GM12878 (cell line): Measurements from ENCODE around the gene CACNA2D1. TPM values are rescaled to one million over a fixed set of nuclear protein-coding genes. Genes with fewer than 3 reads are reported as not detected.

Source experiments
- ATAC-seq: fragments of 200-7000 bp; cut with Tn5 transposase; 3 replicates; pipeline ENCODE4 v1.9.1; 2020; ENCODE audit warnings: mild to moderate bottlenecking, moderate library complexity
- BruUV-seq: library from RNA; stranded (reverse); fragments of 400-500 nt; replicated peaks from 2 replicates; lab custom pipeline; 2021; lab: Mats Ljungman, UMichigan
- CTCF ChIA-PET: fragments of 300-600 bp; sonication (Branson Sonifier 250); formaldehyde crosslinking; extraction: SDS; loops from one replicate; lab custom pipeline; 2021; ENCODE audit warnings: inconsistent platforms; lab: Yijun Ruan, JAX
- POLR2A ChIA-PET: fragments of 350-600 bp; formaldehyde crosslinking; extraction: SDS; loops from one replicate; lab custom pipeline; 2021; ENCODE audit warnings: inconsistent platforms; lab: Charles Lee
- RAD21 ChIA-PET: fragments of 300-600 bp; sonication (Branson Sonifier 250); formaldehyde crosslinking; loops from one replicate; lab custom pipeline; 2023; ENCODE audit warnings: antibody characterized with exemption; ENCODE audit not compliant: unreplicated experiment; lab: Charles Lee
- SMC1A ChIA-PET: fragments of 300-600 bp; sonication (Branson Sonifier 250); formaldehyde crosslinking; loops from one replicate; lab custom pipeline; 2023; ENCODE audit not compliant: unreplicated experiment, uncharacterized antibody; lab: Charles Lee
- DNase-seq: peaks from one replicate; pipeline ENCODE4 v3.0.0-alpha.2; 2011; ENCODE audit warnings: low read depth, low spot score
- FAIRE-seq: peaks from 3 replicates; lab custom pipeline; 2011; peaks lifted over from hg19 to GRCh38; lab: Jason Lieb, UNC
- H2AFZ ChIP-seq: 2 replicates; pipeline ENCODE4 v1.6.0; 2011; ENCODE audit warnings: low read depth, low read length, control low read depth; ENCODE audit not compliant: control insufficient read depth
- H3K27ac ChIP-seq: 2 replicates; pipeline ENCODE4 v1.5.1; 2011; ENCODE audit warnings: control low read depth; ENCODE audit not compliant: control insufficient read depth, insufficient read depth
- H3K27me3 ChIP-seq, 2 experiments: replicated peaks in 1 of 2; 2 replicates each; pipeline versions ENCODE4 v1.6.0 to v1.6.1; 2011; ENCODE audit warnings: low read length in 1 of 2; ENCODE audit not compliant: control insufficient read depth in 2 of 2, insufficient read depth in 2 of 2
- H3K36me3 ChIP-seq, 2 experiments: 2 replicates each; pipeline ENCODE4 v1.5.1; 2011; ENCODE audit warnings: low read length in 1 of 2; ENCODE audit not compliant: control insufficient read depth in 2 of 2, insufficient read depth in 2 of 2
- H3K4me1 ChIP-seq: 2 replicates; pipeline ENCODE4 v1.6.1; 2011; ENCODE audit warnings: mild to moderate bottlenecking, low read length, moderate library complexity, mixed read lengths; ENCODE audit not compliant: control insufficient read depth, insufficient read depth
- H3K4me2 ChIP-seq: 2 replicates; pipeline ENCODE4 v1.6.0; 2011; ENCODE audit warnings: control low read depth; ENCODE audit not compliant: control insufficient read depth, insufficient read depth
- H3K4me3 ChIP-seq: fragments of 200-600 bp; sonication (generic); 2 replicates; pipeline ENCODE4 v1.5.1; 2016
- H3K79me2 ChIP-seq: 2 replicates; pipeline ENCODE4 v1.6.0; 2011; ENCODE audit warnings: low read length; ENCODE audit not compliant: control insufficient read depth, insufficient read depth
- H3K9ac ChIP-seq: 2 replicates; pipeline ENCODE4 v1.8.0; 2011; ENCODE audit warnings: low read length, control low read depth, mixed read lengths; ENCODE audit not compliant: control insufficient read depth, insufficient read depth
- H3K9me3 ChIP-seq: replicated peaks from 3 replicates; pipeline ENCODE4 v1.5.1; 2011; ENCODE audit warnings: mild to moderate bottlenecking, low read length; ENCODE audit not compliant: control insufficient read depth, insufficient read depth
- H4K20me1 ChIP-seq: 2 replicates; pipeline ENCODE4 v1.6.0; 2011; ENCODE audit not compliant: control insufficient read depth, insufficient read depth
- POU2F2 ChIP-seq: IDR thresholded peaks from 3 replicates; pipeline ENCODE4 v1.6.1; 2011; ENCODE audit warnings: low read depth, mild to moderate bottlenecking, low read length, borderline replicate concordance
- RAD51 ChIP-seq: fragments of 450-650 bp; IDR thresholded peaks from 2 replicates; pipeline ENCODE4 v1.6.1; 2016; ENCODE audit warnings: moderate library complexity, mild to moderate bottlenecking, inconsistent platforms
- WGBS: methylation state at CpG from one replicate; pipeline ENCODE4 v1.1.6; 2016; ENCODE audit warnings: low lambda C conversion rate; ENCODE audit not compliant: insufficient replicate concordance, insufficient coverage; ENCODE audit errors: missing lambda C conversion rate; 5-methylcytosine and 5-hydroxymethylcytosine counted together
- in situ Hi-C: fragments of 300-500 bp; cut with MboI; formaldehyde crosslinking; loops from 9 replicates; pipeline ENCODE4 v1.14.3; 2018; ENCODE audit warnings: mixed read lengths
- intact Hi-C: fragments of 100-400 bp; cut with micrococcal nuclease; formaldehyde crosslinking; loops from one replicate; pipeline ENCODE4 v1.14.2; 2022; ENCODE audit not compliant: unreplicated experiment
- polyA plus RNA-seq, 11 experiments: library from polyadenylated mRNA; depleted of rRNA in 4 of 11; unstranded in 6 of 11; stranded (reverse) in 5 of 11; fragments of >200 nt; fragmentation: Nextera tagmentation in 4 of 11; fragmentation: Illumina TruSeq in 1 of 11; extraction: Ambion mirVana in 4 of 11; extraction: Trizol in 1 of 11; gene quantifications; 1 replicate in 1 of 11; 2 replicates in 10 of 11; pipeline versions ENCODE4 v1.2.1 to v1.2.3, GENCODE V29; 2011 to 2016; ENCODE audit warnings: inconsistent platforms in 2 of 11, missing spikeins in 2 of 11, low read depth in 1 of 11
- total RNA-seq, 4 experiments: library from RNA; depleted of rRNA in 3 of 4; stranded (reverse); fragments of >200 nt in 3 of 4; fragmentation: Illumina TruSeq in 1 of 4; extraction: Trizol in 1 of 4; gene quantifications; 2 replicates each; pipeline versions ENCODE4 v1.2.1 to v1.2.3, GENCODE V29; 2013 to 2021
- TF ChIP-seq, protein P1 (sequence below): fragments of 450-650 bp; IDR thresholded peaks from 2 replicates; pipeline ENCODE4 v1.6.1; 2016; ENCODE audit warnings: mild to moderate bottlenecking, moderate library complexity, borderline replicate concordance

Gene CACNA2D1
- total and polyA plus RNA-seq, 10 of the 15 experiments (the other 5 are each of a cell fraction or from before 2014, with no cell fraction given) = 0.14 to 14.8 (median 0.97) TPM

GRCh38 chr7:82263920-82264782, 179.4 kb downstream of the CACNA2D1 start (continued):
- TF ChIP-seq, protein P1, sequence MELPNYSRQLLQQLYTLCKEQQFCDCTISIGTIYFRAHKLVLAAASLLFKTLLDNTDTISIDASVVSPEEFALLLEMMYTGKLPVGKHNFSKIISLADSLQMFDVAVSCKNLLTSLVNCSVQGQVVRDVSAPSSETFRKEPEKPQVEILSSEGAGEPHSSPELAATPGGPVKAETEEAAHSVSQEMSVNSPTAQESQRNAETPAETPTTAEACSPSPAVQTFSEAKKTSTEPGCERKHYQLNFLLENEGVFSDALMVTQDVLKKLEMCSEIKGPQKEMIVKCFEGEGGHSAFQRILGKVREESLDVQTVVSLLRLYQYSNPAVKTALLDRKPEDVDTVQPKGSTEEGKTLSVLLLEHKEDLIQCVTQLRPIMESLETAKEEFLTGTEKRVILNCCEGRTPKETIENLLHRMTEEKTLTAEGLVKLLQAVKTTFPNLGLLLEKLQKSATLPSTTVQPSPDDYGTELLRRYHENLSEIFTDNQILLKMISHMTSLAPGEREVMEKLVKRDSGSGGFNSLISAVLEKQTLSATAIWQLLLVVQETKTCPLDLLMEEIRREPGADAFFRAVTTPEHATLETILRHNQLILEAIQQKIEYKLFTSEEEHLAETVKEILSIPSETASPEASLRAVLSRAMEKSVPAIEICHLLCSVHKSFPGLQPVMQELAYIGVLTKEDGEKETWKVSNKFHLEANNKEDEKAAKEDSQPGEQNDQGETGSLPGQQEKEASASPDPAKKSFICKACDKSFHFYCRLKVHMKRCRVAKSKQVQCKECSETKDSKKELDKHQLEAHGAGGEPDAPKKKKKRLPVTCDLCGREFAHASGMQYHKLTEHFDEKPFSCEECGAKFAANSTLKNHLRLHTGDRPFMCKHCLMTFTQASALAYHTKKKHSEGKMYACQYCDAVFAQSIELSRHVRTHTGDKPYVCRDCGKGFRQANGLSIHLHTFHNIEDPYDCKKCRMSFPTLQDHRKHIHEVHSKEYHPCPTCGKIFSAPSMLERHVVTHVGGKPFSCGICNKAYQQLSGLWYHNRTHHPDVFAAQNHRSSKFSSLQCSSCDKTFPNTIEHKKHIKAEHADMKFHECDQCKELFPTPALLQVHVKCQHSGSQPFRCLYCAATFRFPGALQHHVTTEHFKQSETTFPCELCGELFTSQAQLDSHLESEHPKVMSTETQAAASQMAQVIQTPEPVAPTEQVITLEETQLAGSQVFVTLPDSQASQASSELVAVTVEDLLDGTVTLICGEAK = no peak

- SMC1A ChIA-PET = interaction anchor here (0.6 to 2.6 kb wide), 21 partner anchors 8 to 339 kb away, joined by 3 to 9 read pairs (median 4); no protein-coding TSS in a partner anchor
- Histone ChIP-seq H3K79me2 (no peaks in the 10 kb centered on the region), H3K27ac (no peak overlapping the region), H2AFZ (no peak overlapping the region), H3K4me2 (no peak overlapping the region), H3K36me3 (no peaks in the 10 kb centered on the region), H3K9ac (no peak overlapping the region), H4K20me1 (no peaks in the 10 kb centered on the region), H3K4me1 (no peaks in the 10 kb centered on the region), H3K27me3 (no peaks in the 10 kb centered on the region; a peak in 1 of 4 replicates), H3K4me3 (no peak overlapping the region), H3K9me3 (no peaks in the 10 kb centered on the region)
- TF ChIP-seq POU2F2 (no peak), RAD51 (no peak)
- CTCF ChIA-PET = interaction anchor here (0.6 to 3.8 kb wide), 9 partner anchors 11 to 221 kb away, joined by 3 to 21 read pairs (median 3); no protein-coding TSS in a partner anchor
- FAIRE-seq (no peak), DNase-seq (no peak), ATAC-seq (no peak)
- RAD21 ChIA-PET = interaction anchor here (1.1 to 1.6 kb wide), 6 partner anchors 12 to 336 kb away, joined by 3 to 5 read pairs (median 4); no protein-coding TSS in a partner anchor
- intact Hi-C loops (no loop called here), in situ Hi-C loops (no loop called here)
- WGBS = 19% methylated on average over 2 of the region's 2 CpGs
- BruUV-seq = no TSS peak
- POLR2A ChIA-PET = interaction anchor here (0.7 to 1.4 kb wide), 3 partner anchors 10 to 16 kb away, joined by 3 to 5 read pairs (median 3); no protein-coding TSS in a partner anchor
These were observed 185.4 kb downstream of the CACNA2D1 start for GRCh38 chr7:82258181-82258580.
